ENCODE results near the gene LCMT2.
A peak's percentile ranks its signal among the peaks of the same experiment; 100 is the strongest.

LCMT2 gene

DNA sequence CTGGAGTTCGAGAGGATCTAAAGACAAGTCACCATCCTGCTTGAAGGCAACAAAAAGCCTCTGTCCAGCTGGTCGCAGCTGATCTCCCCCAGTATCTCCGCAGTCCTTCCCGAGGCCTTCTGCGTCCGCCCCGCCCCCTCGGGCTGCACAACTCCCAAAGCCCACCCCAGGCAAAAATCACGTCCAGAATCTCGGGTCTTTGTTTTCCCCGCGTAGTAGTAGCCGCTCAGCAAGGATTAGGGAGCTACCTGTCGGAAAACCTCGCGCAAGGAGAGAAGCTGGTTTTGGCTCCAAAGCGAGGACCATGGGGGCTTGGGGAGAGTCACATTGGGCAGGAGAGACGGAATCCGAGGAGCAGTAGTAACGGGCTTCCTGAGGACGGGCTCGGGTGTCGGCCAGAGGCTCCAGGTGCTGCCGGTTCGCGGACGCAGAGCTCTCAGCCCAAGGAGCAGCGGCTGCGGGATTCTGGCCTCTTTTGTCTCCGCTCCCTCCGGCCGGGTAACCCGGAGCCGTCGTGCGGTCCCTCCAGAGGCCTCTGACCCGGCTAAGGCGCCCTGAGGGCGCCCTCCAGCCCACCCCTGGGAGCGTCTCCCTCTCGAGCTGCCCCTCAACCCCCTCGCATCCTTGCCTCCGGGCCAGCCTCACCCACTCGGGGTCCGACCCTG, 40.1 kb upstream of the LCMT2 start:
- no peak for TF ChIP-seq SIN3A (IDR thresholded peaks at IDR 0.05; ENCODE audit: borderline replicate concordance, insufficient read depth, low read length)
- TF ChIP-seq, protein P1, sequence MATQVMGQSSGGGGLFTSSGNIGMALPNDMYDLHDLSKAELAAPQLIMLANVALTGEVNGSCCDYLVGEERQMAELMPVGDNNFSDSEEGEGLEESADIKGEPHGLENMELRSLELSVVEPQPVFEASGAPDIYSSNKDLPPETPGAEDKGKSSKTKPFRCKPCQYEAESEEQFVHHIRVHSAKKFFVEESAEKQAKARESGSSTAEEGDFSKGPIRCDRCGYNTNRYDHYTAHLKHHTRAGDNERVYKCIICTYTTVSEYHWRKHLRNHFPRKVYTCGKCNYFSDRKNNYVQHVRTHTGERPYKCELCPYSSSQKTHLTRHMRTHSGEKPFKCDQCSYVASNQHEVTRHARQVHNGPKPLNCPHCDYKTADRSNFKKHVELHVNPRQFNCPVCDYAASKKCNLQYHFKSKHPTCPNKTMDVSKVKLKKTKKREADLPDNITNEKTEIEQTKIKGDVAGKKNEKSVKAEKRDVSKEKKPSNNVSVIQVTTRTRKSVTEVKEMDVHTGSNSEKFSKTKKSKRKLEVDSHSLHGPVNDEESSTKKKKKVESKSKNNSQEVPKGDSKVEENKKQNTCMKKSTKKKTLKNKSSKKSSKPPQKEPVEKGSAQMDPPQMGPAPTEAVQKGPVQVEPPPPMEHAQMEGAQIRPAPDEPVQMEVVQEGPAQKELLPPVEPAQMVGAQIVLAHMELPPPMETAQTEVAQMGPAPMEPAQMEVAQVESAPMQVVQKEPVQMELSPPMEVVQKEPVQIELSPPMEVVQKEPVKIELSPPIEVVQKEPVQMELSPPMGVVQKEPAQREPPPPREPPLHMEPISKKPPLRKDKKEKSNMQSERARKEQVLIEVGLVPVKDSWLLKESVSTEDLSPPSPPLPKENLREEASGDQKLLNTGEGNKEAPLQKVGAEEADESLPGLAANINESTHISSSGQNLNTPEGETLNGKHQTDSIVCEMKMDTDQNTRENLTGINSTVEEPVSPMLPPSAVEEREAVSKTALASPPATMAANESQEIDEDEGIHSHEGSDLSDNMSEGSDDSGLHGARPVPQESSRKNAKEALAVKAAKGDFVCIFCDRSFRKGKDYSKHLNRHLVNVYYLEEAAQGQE (IDR thresholded peaks at IDR 0.05; ENCODE audit: insufficient read depth in 1 of 2, low read depth in 2 of 2, low read length in 2 of 2), result peak; percentile 73 to 85; a peak in 3 of 4 replicates

DNA sequence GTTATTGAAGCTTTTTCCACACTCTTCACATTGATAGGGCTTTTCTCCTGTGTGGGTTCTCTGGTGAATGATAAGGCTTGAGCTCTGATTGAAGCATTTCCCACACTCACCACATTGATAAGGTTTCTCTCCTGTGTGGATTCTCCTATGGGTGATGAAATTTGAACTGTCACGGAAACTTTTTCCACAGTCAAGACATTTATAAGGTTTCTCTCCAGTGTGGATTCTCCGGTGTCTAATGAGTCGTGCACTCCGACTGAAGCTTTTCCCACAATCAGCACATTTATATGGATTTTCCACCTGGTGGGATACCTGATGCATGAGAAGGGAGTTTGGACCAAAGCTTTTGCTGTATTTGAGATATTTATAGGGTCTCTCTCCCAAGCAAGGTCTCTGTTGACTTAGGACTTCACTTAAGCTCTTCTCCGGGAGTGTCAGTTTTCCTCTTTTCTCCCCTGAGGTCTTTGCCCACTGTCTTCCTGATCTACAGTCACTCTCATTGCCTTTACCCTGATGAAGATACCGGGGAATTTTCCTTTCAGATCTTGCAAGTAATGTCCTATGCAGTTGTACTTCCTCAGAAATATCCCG, 31.0 kb upstream of the LCMT2 start:
- TF ChIP-seq FOXP2 (optimal IDR thresholded peaks at IDR 0.05; ENCODE audit: borderline replicate concordance, extremely low read depth, extremely low read length, insufficient read depth), result no peak
- no peak for TF ChIP-seq SIN3A (IDR thresholded peaks at IDR 0.05; ENCODE audit: borderline replicate concordance, insufficient read depth, low read length)
- TF ChIP-seq, protein P1 (IDR thresholded peaks at IDR 0.05; ENCODE audit: insufficient read depth in 1 of 2, low read depth in 2 of 2, low read length in 2 of 2), result no peak
- TF ChIP-seq POLR2AphosphoS5 (IDR thresholded peaks at IDR 0.05; ENCODE audit: low read depth, low read length), result no peak
- TF ChIP-seq TAF1 (IDR thresholded peaks at IDR 0.05; ENCODE audit: borderline replicate concordance, insufficient read depth, low read length), result no peak

DNA sequence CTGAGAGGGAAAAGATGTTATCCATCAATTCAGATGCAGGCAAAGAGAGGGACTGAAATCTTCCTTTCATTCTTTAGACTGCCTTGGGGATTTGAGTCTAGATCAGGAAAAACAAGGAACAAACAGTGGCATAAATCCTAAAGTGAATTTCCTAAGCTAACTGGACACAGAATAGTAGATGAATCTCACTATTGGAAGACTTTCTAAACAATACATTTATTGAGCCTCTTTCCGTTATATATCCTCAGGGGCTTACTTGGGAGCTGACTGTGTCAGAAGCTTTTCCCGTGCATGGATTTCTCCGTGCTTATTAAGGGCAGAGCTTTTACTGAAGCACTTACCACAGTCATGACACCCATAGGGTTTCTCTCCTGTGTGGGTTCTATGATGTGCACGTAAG, 30.4 kb upstream of the LCMT2 start:
- TF ChIP-seq, protein P1 (IDR thresholded peaks at IDR 0.05; ENCODE audit: insufficient read depth in 1 of 2, low read depth in 2 of 2, low read length in 2 of 2), result no peak
- TF ChIP-seq SIN3A (IDR thresholded peaks at IDR 0.05; ENCODE audit: borderline replicate concordance, insufficient read depth, low read length), result no peak
- no peak for TF ChIP-seq FOXP2 (optimal IDR thresholded peaks at IDR 0.05; ENCODE audit: borderline replicate concordance, extremely low read depth, extremely low read length, insufficient read depth)
- TF ChIP-seq TAF1 (IDR thresholded peaks at IDR 0.05; ENCODE audit: borderline replicate concordance, insufficient read depth, low read length), result no peak
- TF ChIP-seq POLR2AphosphoS5 (IDR thresholded peaks at IDR 0.05; ENCODE audit: low read depth, low read length), result no peak

DNA sequence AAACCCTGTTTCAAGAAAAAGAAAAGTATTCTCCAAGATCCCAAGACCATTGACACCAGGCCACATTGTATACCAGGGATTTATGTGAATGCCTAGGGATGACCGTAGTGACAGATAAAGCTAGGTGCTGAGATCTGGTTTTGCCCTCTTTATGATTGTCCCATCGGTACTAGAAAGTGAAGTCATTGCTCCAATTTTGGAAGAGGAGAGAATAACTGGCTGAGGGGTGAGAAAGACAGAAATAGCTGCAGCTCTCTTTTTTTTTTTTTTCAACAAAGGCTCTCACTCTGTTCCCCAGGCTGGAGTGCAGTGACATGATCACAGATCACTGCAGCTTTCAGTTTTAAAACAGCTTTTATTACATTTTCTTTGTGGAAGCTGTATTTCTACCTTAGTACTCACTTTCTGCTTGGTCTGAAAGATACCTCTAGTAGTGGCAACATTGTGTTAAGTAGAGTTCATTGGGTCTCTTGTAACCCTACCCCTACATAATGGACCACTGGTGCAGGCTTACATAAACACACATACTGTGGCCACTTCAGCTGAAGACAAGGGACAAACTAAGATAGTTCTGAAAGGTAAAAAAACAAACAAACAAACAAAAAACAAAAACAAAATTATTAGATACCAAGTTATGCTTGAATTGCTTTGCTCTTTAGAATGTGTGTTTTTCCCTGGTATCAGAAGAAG, 22.5 kb upstream of the LCMT2 start:
- TF ChIP-seq SIN3A (IDR thresholded peaks at IDR 0.05; ENCODE audit: borderline replicate concordance, insufficient read depth, low read length) (no peak), FOXP2 (optimal IDR thresholded peaks at IDR 0.05; ENCODE audit: borderline replicate concordance, extremely low read depth, extremely low read length, insufficient read depth) (no peak), TAF1 (IDR thresholded peaks at IDR 0.05; ENCODE audit: borderline replicate concordance, insufficient read depth, low read length) (no peak), POLR2AphosphoS5 (IDR thresholded peaks at IDR 0.05; ENCODE audit: low read depth, low read length) (no peak)
- TF ChIP-seq, protein P1 (IDR thresholded peaks at IDR 0.05; ENCODE audit: insufficient read depth in 1 of 2, low read depth in 2 of 2, low read length in 2 of 2), result no peak
